ENCODE measurements around the gene XNDC1N. TPM values are rescaled to one million over a fixed set of nuclear protein-coding genes. Genes with fewer than 3 reads are reported as not detected.

The XNDC1N gene
- total RNA-seq, 1 experiment from 2014 or later: 32.1 TPM

DNA sequence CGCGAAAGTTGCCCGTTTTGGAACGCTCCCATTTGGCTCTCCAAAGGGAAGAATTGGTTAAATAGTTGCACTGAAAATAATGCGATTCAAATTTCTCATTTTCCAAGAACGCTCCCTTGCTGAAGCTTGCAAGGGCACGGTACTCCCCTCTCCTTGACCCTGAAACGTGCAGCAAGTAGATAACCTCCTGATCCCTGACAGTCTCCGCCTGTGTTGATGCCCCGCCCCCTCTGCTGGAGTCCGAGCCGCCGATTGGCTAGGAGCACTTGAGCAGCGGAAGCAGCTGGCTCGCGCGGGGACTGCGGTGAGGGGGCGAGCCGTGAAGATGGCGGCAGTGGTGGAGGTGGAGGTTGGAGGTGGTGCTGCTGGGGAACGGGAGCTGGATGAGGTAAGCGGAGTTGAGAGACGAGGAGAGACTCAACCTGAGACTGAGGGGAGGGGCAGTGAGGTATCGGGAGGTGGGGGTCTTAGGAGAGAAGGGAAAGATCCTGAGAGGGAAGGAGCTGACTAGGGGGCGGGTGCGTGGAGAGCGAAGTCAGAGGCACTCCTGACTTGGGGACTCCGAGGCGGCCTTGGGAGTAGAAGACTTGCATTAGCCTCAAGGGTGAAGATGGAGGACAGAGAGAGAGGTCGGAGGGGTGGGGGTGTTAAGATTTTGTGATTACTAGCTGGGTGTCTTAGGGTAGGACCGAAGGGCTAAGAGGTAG lies 496 bp upstream of the XNDC1N start, which contains the start of gene RNF121:
TSS of gene RNF121 (plus strand) at position 310 of the 707 bp plus-strand sequence. CDS start at position 326, 16 bp downstream.
- ChIA-PET POLR2A (interaction anchor here (0.7 to 2.2 kb wide), 7 partner anchors 16 to 476 kb away, joined by 3 to 41 read pairs (median 3); partner anchors contain the start of gene NADSYN1), CTCF (interaction anchor here (0.6 to 3.3 kb wide), 7 partner anchors 15 to 506 kb away, joined by 3 to 15 read pairs (median 5); partner anchors contain the start of gene CLPB)
- peak; percentile 99 to 100 for DNase-seq
- Histone ChIP-seq H3K27me3 (replicated peaks; ENCODE audit: control insufficient read depth, insufficient read depth, low read length) (no peaks in the 10 kb centered on the region), H3K4me1 (peaks cover 9% of the 10 kb centered on the region), H3K9me3 (no peaks in the 10 kb centered on the region), H3K4me3 (ENCODE audit: low read depth, low read length) (peak within 1 kb of the TSS; percentile 74), H3K36me3 (ENCODE audit: control insufficient read depth, insufficient read depth, low read length) (no peaks in the 10 kb centered on the region)
- Mint-ChIP-seq H3K9me3 (ENCODE audit: unreplicated experiment) (no peaks in the 10 kb centered on the region), H3K27ac (ENCODE audit: unreplicated experiment) (peak within 1 kb of the TSS; percentile 99), H3K4me3 (ENCODE audit: unreplicated experiment) (peak within 1 kb of the TSS; percentile 90), H3K4me1 (ENCODE audit: low read depth, unreplicated experiment) (peaks cover 15% of the 10 kb centered on the region), H3K36me3 (ENCODE audit: insufficient read depth, unreplicated experiment) (peaks cover 27% of the 10 kb centered on the region), H3K27me3 (ENCODE audit: insufficient read depth, unreplicated experiment) (no peaks in the 10 kb centered on the region)
- TF ChIP-seq, protein P1, sequence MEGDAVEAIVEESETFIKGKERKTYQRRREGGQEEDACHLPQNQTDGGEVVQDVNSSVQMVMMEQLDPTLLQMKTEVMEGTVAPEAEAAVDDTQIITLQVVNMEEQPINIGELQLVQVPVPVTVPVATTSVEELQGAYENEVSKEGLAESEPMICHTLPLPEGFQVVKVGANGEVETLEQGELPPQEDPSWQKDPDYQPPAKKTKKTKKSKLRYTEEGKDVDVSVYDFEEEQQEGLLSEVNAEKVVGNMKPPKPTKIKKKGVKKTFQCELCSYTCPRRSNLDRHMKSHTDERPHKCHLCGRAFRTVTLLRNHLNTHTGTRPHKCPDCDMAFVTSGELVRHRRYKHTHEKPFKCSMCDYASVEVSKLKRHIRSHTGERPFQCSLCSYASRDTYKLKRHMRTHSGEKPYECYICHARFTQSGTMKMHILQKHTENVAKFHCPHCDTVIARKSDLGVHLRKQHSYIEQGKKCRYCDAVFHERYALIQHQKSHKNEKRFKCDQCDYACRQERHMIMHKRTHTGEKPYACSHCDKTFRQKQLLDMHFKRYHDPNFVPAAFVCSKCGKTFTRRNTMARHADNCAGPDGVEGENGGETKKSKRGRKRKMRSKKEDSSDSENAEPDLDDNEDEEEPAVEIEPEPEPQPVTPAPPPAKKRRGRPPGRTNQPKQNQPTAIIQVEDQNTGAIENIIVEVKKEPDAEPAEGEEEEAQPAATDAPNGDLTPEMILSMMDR (IDR thresholded peaks at IDR 0.05; ENCODE audit: insufficient read depth in 1 of 2, low read depth in 1 of 2, low read length in 1 of 2, severe bottlenecking in 1 of 2, unreplicated experiment in 1 of 2): no peak
- no TSS peak for BruUV-seq (replicated peaks)
- intact Hi-C loops (cut with micrococcal nuclease; ENCODE audit: unreplicated experiment): loop anchor here (1.0 kb wide), 3 partner anchors 18 to 65 kb away; no protein-coding TSS in a partner anchor

DNA sequence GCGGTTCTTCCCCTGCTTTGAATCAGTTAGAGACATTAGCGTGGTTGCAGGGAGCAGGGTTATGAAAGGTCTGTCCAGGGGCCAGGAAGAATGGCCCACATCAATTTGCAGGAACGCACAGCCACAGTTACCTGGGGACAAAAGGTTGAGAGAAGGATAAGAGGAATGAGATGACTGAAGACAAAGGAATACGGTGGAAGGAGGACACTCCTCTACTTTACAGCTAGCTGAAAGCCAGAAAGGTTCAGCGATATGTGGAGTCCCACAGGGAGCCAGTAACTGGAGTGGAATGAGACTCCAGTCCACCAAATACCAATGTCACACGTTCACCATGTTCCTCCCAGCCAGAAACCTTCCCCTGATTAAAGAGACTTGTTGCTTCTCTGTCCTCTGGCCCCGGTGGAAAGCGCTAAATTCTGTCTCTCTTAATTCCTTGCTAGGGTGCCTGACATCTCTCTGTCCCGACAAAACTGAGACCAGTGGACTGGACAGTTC lies 10.7 kb downstream of the XNDC1N start:
- Histone ChIP-seq H3K9me3 (no peaks in the 10 kb centered on the region), H3K36me3 (ENCODE audit: control insufficient read depth, insufficient read depth, low read length) (peaks cover 2% of the 10 kb centered on the region; the same call in 1 of the 2 replicates), H3K27me3 (replicated peaks; ENCODE audit: control insufficient read depth, insufficient read depth, low read length) (no peaks in the 10 kb centered on the region), H3K4me3 (ENCODE audit: low read depth, low read length) (no peak overlapping the region), H3K4me1 (0 out of 2 replicates have a peak, but pooled peaks cover 1% of the 10 kb centered on the region)
- Mint-ChIP-seq H3K9me3 (ENCODE audit: unreplicated experiment) (no peaks in the 10 kb centered on the region), H3K27ac (ENCODE audit: unreplicated experiment) (no peak overlapping the region), H3K27me3 (ENCODE audit: insufficient read depth, unreplicated experiment) (no peaks in the 10 kb centered on the region), H3K4me1 (ENCODE audit: low read depth, unreplicated experiment) (no peaks in the 10 kb centered on the region), H3K36me3 (ENCODE audit: insufficient read depth, unreplicated experiment) (peaks cover 25% of the 10 kb centered on the region), H3K4me3 (ENCODE audit: unreplicated experiment) (no peak overlapping the region)
- no TSS peak for BruUV-seq (replicated peaks)
- no peak for DNase-seq
- TF ChIP-seq, protein P1 (IDR thresholded peaks at IDR 0.05; ENCODE audit: insufficient read depth in 1 of 2, low read depth in 1 of 2, low read length in 1 of 2, severe bottlenecking in 1 of 2, unreplicated experiment in 1 of 2): no peak
- POLR2A ChIA-PET: no interaction called here
- intact Hi-C loops (cut with micrococcal nuclease; ENCODE audit: unreplicated experiment): no loop called here
- CTCF ChIA-PET: no interaction called here

DNA sequence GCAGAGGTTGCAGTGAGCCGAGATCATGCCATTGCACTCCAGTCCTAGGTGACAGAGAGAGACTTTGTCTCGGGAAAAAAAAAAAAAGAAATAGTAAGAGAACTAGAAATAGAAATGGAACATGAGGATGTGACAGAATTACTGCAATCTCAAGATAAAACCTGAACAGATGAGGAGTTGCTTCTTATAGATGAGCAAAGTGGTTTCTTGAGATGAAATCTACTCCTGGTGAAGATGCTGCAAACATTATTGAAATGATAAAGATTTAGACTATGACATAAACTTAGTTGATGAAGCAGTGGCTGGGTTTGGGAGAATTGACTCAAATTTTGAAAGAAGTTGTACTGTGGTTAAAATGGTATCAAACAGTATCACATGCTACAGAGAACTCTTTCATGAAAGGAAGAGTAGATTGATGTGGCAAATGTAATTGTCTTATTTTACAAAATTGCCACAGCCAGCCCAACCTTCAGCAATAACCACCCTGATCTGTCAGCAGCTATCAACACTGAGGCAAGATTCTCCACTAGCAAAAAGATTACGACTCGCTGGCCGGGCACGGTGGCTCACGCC lies 13.7 kb downstream of the XNDC1N start:
- no peaks in the 10 kb centered on the region for H3K27me3 Mint-ChIP-seq (ENCODE audit: insufficient read depth, unreplicated experiment)
- H3K36me3 Mint-ChIP-seq (ENCODE audit: insufficient read depth, unreplicated experiment): peaks cover 39% of the 10 kb centered on the region
- ChIA-PET POLR2A (no interaction called here), CTCF (no interaction called here)
- no peaks in the 10 kb centered on the region for H3K27me3 ChIP-seq (replicated peaks; ENCODE audit: control insufficient read depth, insufficient read depth, low read length)
- H3K4me1 ChIP-seq: peaks cover 28% of the 10 kb centered on the region
- no peak overlapping the region for H3K27ac Mint-ChIP-seq (ENCODE audit: unreplicated experiment)
- no peak overlapping the region for H3K4me3 Mint-ChIP-seq (ENCODE audit: unreplicated experiment)
- peaks cover 20% of the 10 kb centered on the region for H3K4me1 Mint-ChIP-seq (ENCODE audit: low read depth, unreplicated experiment)
- BruUV-seq (replicated peaks): no TSS peak
- H3K9me3 ChIP-seq: no peaks in the 10 kb centered on the region
- TF ChIP-seq, protein P1 (IDR thresholded peaks at IDR 0.05; ENCODE audit: insufficient read depth in 1 of 2, low read depth in 1 of 2, low read length in 1 of 2, severe bottlenecking in 1 of 2, unreplicated experiment in 1 of 2): no peak
- no peak for DNase-seq
- intact Hi-C loops (cut with micrococcal nuclease; ENCODE audit: unreplicated experiment): no loop called here
- H3K4me3 ChIP-seq (ENCODE audit: low read depth, low read length): no peak overlapping the region
- H3K36me3 ChIP-seq (ENCODE audit: control insufficient read depth, insufficient read depth, low read length): peaks cover 2% of the 10 kb centered on the region; the same call in 1 of the 2 replicates
- H3K9me3 Mint-ChIP-seq (ENCODE audit: unreplicated experiment): no peaks in the 10 kb centered on the region
